OCI-LY1 (cell line): ENCODE results near the gene CCL28.

Experiments used
- CTCF ChIP-seq: fragments of 200-600 bp; sonication (generic), shearing (Covaris generic); IDR thresholded peaks from 2 replicates; pipeline ENCODE4 v1.5.1; 2017; ENCODE audit warnings: mild to moderate bottlenecking, antibody characterized with exemption, low read length, moderate library complexity, mixed read lengths
- EZH2 ChIP-seq: fragments of 200-600 bp; sonication (generic), shearing (Covaris generic); IDR thresholded peaks from 2 replicates; pipeline ENCODE4 v1.8.0; 2017; ENCODE audit warnings: borderline replicate concordance, mixed run types, mild to moderate bottlenecking, antibody characterized with exemption, low read length, moderate library complexity, mixed read lengths

- TF ChIP-seq CTCF, result no peak
- no peak for TF ChIP-seq EZH2
Observed at GRCh38 chr5:43357067-43357466, 55.1 kb downstream of the CCL28 start.
